DOHH2 (cell line): Measurements from ENCODE around the gene SNTB2.

ENCODE experiments used
- CTCF ChIP-seq: fragments of 200-600 bp; sonication (generic); IDR thresholded peaks from one replicate; pipeline ENCODE4 v1.5.1; 2014; ENCODE audit warnings: antibody characterized with exemption, mild to moderate bottlenecking, low read depth, low read length; ENCODE audit not compliant: poor library complexity, severe bottlenecking
- EZH2phosphoT487 ChIP-seq: fragments of 200-600 bp; sonication (generic); IDR thresholded peaks from 2 replicates; pipeline ENCODE4 v1.6.1; 2017; ENCODE audit warnings: borderline replicate concordance, mild to moderate bottlenecking, antibody characterized with exemption, low read length, moderate library complexity, mixed read lengths

- TF ChIP-seq CTCF (no peak), EZH2phosphoT487 (no peak)
These were observed 163.7 kb downstream of the SNTB2 start for GRCh38 chr16:69350536-69351133.
